Measurements from ENCODE around the gene ING1.
"Not testable (repeated sequence)": the region's sequence is repeated elsewhere in the genome, so short reads cannot be mapped to it uniquely, and the experiment has no call there.

ING1 gene

DNA sequence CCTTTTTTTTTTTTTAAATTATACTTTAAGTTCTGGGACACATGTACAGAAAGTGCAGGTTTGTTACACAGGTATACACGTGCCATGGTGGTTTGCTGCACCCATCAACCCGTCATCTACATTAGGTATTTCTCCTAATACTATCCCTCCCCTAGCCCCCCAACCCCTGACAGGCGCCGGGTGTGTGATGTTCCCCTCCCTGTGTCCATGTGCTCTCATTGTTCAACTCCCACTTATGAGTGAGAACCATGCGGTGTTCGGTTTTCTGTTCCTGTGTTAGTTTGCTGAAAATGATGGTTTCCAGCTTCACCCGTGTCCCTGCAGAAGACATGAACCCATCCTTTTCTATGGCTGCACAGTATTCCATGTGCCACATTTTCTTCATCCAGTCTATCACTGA lies 17.7 kb upstream of the ING1 start:
- H2BK12ac ChIP-seq (ENCODE audit: low read length in 2 of 2); H4K91ac ChIP-seq (ENCODE audit: low read length); H2BK15ac ChIP-seq (ENCODE audit: low read depth, poor library complexity, severe bottlenecking); H3K4me3 ChIP-seq (ENCODE audit: insufficient read depth in 1 of 2, low read depth in 1 of 2, low read length in 2 of 2); H3K18ac ChIP-seq (ENCODE audit: low read depth in 1 of 2, low read length in 2 of 2); H2BK5ac ChIP-seq (ENCODE audit: low read depth, low read length, poor library complexity, severe bottlenecking); H4K8ac ChIP-seq (ENCODE audit: low read length); H2AK5ac ChIP-seq (ENCODE audit: low read length, severe bottlenecking); DNase-seq; H3K4me2 ChIP-seq (ENCODE audit: low read length, poor library complexity, severe bottlenecking); H3K23ac ChIP-seq (ENCODE audit: low read length in 2 of 2); H3K4ac ChIP-seq (ENCODE audit: low read depth in 1 of 2, low read length in 2 of 2); H3K14ac ChIP-seq (ENCODE audit: low read length in 2 of 2); H3K27me3 ChIP-seq (ENCODE audit: control insufficient read depth in 1 of 2, insufficient read depth in 1 of 2, low read length in 2 of 2); H3K4me1 ChIP-seq (ENCODE audit: control insufficient read depth, insufficient read depth, low read depth, low read length); H3K9me3 ChIP-seq (ENCODE audit: control insufficient read depth, low read length); H2BK120ac ChIP-seq (ENCODE audit: low read depth, low read length); H3K9ac ChIP-seq (ENCODE audit: low read length); H3K27ac ChIP-seq (ENCODE audit: low read length, poor library complexity, severe bottlenecking); H2AFZ ChIP-seq (ENCODE audit: low read depth, low read length): not testable (repeated sequence)
- WGBS, result 95% methylated on average over 7 of the region's 7 CpGs
- H3K79me1 ChIP-seq (replicated peaks; ENCODE audit: low read length, poor library complexity, severe bottlenecking), result peaks cover 34% of the 10 kb centered on the region
- peaks cover 40 to 81% of the 10 kb centered on the region in 2 experiments for H3K36me3 ChIP-seq (ENCODE audit: control insufficient read depth in 1 of 2, insufficient read depth in 2 of 2, low read depth in 1 of 2, low read length in 2 of 2)

DNA sequence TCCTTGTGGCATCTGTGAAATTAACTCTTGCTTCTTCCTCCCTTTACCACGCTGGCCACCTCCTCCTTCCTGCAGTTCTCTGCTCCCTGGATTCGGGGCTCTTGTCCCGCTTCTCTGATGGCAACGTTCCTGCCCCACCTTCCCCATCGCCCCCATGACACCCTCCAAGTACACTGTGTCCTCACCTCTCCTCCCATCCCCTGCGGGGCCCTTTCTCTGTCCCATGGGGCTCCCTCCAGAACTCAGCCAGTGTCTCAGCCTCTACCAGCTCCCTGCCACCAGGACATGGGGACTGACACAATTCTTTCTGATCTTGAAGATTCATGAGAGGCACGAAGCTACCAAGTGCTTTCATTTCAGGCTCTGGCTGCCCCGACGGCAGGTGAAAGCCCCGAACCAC lies 16.7 kb upstream of the ING1 start:
- H3K79me1 ChIP-seq (replicated peaks; ENCODE audit: low read length, poor library complexity, severe bottlenecking), result peaks cover 34% of the 10 kb centered on the region
- DNase-seq, result no peak

DNA sequence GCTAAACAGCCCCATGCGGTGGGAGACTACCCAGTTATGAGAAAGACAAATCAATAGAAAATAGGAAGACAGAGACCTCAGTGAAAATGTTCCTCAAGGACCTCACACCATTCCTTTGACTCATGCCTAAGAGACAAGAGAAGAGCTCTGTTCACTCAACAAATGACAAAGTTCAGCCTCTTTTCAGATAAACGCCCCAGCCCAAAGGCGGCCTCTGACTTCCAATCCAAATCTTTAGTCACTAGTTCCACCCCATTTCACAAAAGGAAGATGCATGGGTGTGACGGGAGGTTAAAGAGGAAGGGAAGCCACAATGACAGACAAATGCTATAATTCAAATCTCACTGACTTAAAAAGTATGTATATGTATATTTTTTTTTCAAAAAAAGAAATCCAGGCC lies 15.7 kb upstream of the ING1 start:
- no peak overlapping the region for H3K4me2 ChIP-seq (ENCODE audit: low read length, poor library complexity, severe bottlenecking)
- H3K4me1 ChIP-seq (ENCODE audit: control insufficient read depth, insufficient read depth, low read depth, low read length), result peaks cover 7% of the 10 kb centered on the region
- no peak overlapping the region for H3K14ac ChIP-seq (ENCODE audit: low read length in 2 of 2)
- H3K79me1 ChIP-seq (replicated peaks; ENCODE audit: low read length, poor library complexity, severe bottlenecking), result peaks cover 38% of the 10 kb centered on the region
- H2BK15ac ChIP-seq (ENCODE audit: low read depth, poor library complexity, severe bottlenecking), result no peak overlapping the region
- no peak overlapping the region for H4K8ac ChIP-seq (ENCODE audit: low read length)
- no peak overlapping the region for H2AK5ac ChIP-seq (ENCODE audit: low read length, severe bottlenecking)
- no peaks in the 10 kb centered on the region for H3K9me3 ChIP-seq (ENCODE audit: control insufficient read depth, low read length)
- H3K18ac ChIP-seq (ENCODE audit: low read depth in 1 of 2, low read length in 2 of 2), result no peak overlapping the region
- no peak overlapping the region for H3K27ac ChIP-seq (ENCODE audit: low read length, poor library complexity, severe bottlenecking)
- no peak overlapping the region for H3K4ac ChIP-seq (ENCODE audit: low read depth in 1 of 2, low read length in 2 of 2)
- H2BK120ac ChIP-seq (ENCODE audit: low read depth, low read length), result no peak overlapping the region
- H3K9ac ChIP-seq (ENCODE audit: low read length), result no peak overlapping the region
- H2BK12ac ChIP-seq (ENCODE audit: low read length in 2 of 2), result no peak overlapping the region
- no peak for DNase-seq
- no peak overlapping the region for H3K23ac ChIP-seq (ENCODE audit: low read length in 2 of 2)
- peaks cover 39 to 88% of the 10 kb centered on the region in 2 experiments for H3K36me3 ChIP-seq (ENCODE audit: control insufficient read depth in 1 of 2, insufficient read depth in 2 of 2, low read depth in 1 of 2, low read length in 2 of 2)
- H2BK5ac ChIP-seq (ENCODE audit: low read depth, low read length, poor library complexity, severe bottlenecking), result no peak overlapping the region
- no peak overlapping the region for H4K91ac ChIP-seq (ENCODE audit: low read length)
- no peaks in the 10 kb centered on the region for H3K27me3 ChIP-seq (ENCODE audit: control insufficient read depth in 1 of 2, insufficient read depth in 1 of 2, low read length in 2 of 2)
- no peak overlapping the region for H2AFZ ChIP-seq (ENCODE audit: low read depth, low read length)
- no peak overlapping the region for H3K4me3 ChIP-seq (ENCODE audit: insufficient read depth in 1 of 2, low read depth in 1 of 2, low read length in 2 of 2)
- WGBS, result 90% methylated on average over 3 of the region's 4 CpGs

More for the DNA sequence above, 16.7 kb upstream of the ING1 start:
- H3K27me3 ChIP-seq (ENCODE audit: control insufficient read depth in 1 of 2, insufficient read depth in 1 of 2, low read length in 2 of 2), result no peaks in the 10 kb centered on the region
- no peak overlapping the region for H2BK5ac ChIP-seq (ENCODE audit: low read depth, low read length, poor library complexity, severe bottlenecking)
- H2AK5ac ChIP-seq (ENCODE audit: low read length, severe bottlenecking), result no peak overlapping the region
- no peak overlapping the region for H3K4ac ChIP-seq (ENCODE audit: low read depth in 1 of 2, low read length in 2 of 2)
- no peak overlapping the region for H3K27ac ChIP-seq (ENCODE audit: low read length, poor library complexity, severe bottlenecking)
- no peak overlapping the region for H3K9ac ChIP-seq (ENCODE audit: low read length)
- no peak overlapping the region for H3K14ac ChIP-seq (ENCODE audit: low read length in 2 of 2)
- H2BK120ac ChIP-seq (ENCODE audit: low read depth, low read length), result no peak overlapping the region
- H3K36me3 ChIP-seq (ENCODE audit: control insufficient read depth in 1 of 2, insufficient read depth in 2 of 2, low read depth in 1 of 2, low read length in 2 of 2), result peaks cover 38 to 81% of the 10 kb centered on the region in 2 experiments
- no peak overlapping the region for H2BK15ac ChIP-seq (ENCODE audit: low read depth, poor library complexity, severe bottlenecking)
- no peak overlapping the region for H2BK12ac ChIP-seq (ENCODE audit: low read length in 2 of 2)
- H3K9me3 ChIP-seq (ENCODE audit: control insufficient read depth, low read length), result no peaks in the 10 kb centered on the region
- peaks cover 3% of the 10 kb centered on the region for H3K4me1 ChIP-seq (ENCODE audit: control insufficient read depth, insufficient read depth, low read depth, low read length)
- no peak overlapping the region for H4K8ac ChIP-seq (ENCODE audit: low read length)
- H3K4me2 ChIP-seq (ENCODE audit: low read length, poor library complexity, severe bottlenecking), result no peak overlapping the region
- H2AFZ ChIP-seq (ENCODE audit: low read depth, low read length), result no peak overlapping the region
- H3K23ac ChIP-seq (ENCODE audit: low read length in 2 of 2), result no peak overlapping the region
- 94% methylated on average over 10 of the region's 10 CpGs for WGBS
- H4K91ac ChIP-seq (ENCODE audit: low read length), result no peak overlapping the region
- H3K4me3 ChIP-seq (ENCODE audit: insufficient read depth in 1 of 2, low read depth in 1 of 2, low read length in 2 of 2), result no peak overlapping the region
- no peak overlapping the region for H3K18ac ChIP-seq (ENCODE audit: low read depth in 1 of 2, low read length in 2 of 2)

DNA sequence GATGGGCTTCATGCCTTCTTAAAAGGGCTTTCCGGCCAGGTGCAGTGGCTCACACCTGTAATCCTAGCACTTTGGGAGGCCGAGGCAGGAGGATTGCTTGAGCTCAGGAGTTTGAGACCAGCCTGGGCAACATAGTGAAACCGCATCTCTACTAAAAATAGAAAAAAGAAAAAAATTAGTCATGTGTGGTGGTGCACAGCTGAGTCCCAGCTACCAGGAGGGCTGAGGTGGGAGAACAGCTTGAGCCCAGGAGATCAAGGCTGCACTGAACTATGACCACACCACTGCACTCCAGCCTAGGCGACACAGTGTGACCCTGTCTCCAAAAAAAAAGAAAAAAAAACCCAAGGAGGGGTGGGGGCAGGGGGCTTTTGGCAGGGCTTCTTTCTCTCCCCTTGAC lies 14.8 kb upstream of the ING1 start:
- no peak overlapping the region for H3K4me3 ChIP-seq (ENCODE audit: insufficient read depth in 1 of 2, low read depth in 1 of 2, low read length in 2 of 2)
- H3K4me2 ChIP-seq (ENCODE audit: low read length, poor library complexity, severe bottlenecking), result no peak overlapping the region
- H2BK15ac ChIP-seq (ENCODE audit: low read depth, poor library complexity, severe bottlenecking), result no peak overlapping the region
- no peak overlapping the region for H3K4ac ChIP-seq (ENCODE audit: low read depth in 1 of 2, low read length in 2 of 2)
- no peak overlapping the region for H3K14ac ChIP-seq (ENCODE audit: low read length in 2 of 2)
- H3K4me1 ChIP-seq (ENCODE audit: control insufficient read depth, insufficient read depth, low read depth, low read length), result peaks cover 12% of the 10 kb centered on the region
- H3K23ac ChIP-seq (ENCODE audit: low read length in 2 of 2), result no peak overlapping the region
- no peak overlapping the region for H2AK5ac ChIP-seq (ENCODE audit: low read length, severe bottlenecking)
- no peak for DNase-seq
- H3K9me3 ChIP-seq (ENCODE audit: control insufficient read depth, low read length), result no peaks in the 10 kb centered on the region
- H2BK5ac ChIP-seq (ENCODE audit: low read depth, low read length, poor library complexity, severe bottlenecking), result no peak overlapping the region
- H3K36me3 ChIP-seq (ENCODE audit: control insufficient read depth in 1 of 2, insufficient read depth in 2 of 2, low read depth in 1 of 2, low read length in 2 of 2), result peaks cover 39 to 90% of the 10 kb centered on the region in 2 experiments
- H3K27me3 ChIP-seq (ENCODE audit: control insufficient read depth in 1 of 2, insufficient read depth in 1 of 2, low read length in 2 of 2), result no peaks in the 10 kb centered on the region
- H3K79me1 ChIP-seq (replicated peaks; ENCODE audit: low read length, poor library complexity, severe bottlenecking), result peaks cover 41% of the 10 kb centered on the region
- H2BK12ac ChIP-seq (ENCODE audit: low read length in 2 of 2), result no peak overlapping the region
- H3K9ac ChIP-seq (ENCODE audit: low read length), result no peak overlapping the region
- H2BK120ac ChIP-seq (ENCODE audit: low read depth, low read length), result no peak overlapping the region
- no peak overlapping the region for H4K91ac ChIP-seq (ENCODE audit: low read length)
- H3K27ac ChIP-seq (ENCODE audit: low read length, poor library complexity, severe bottlenecking), result no peak overlapping the region
- WGBS, result 100% methylated on average over 2 of the region's 4 CpGs
- H4K8ac ChIP-seq (ENCODE audit: low read length), result no peak overlapping the region
- no peak overlapping the region for H3K18ac ChIP-seq (ENCODE audit: low read depth in 1 of 2, low read length in 2 of 2)
- H2AFZ ChIP-seq (ENCODE audit: low read depth, low read length), result no peak overlapping the region

Data from mesenchymal stem cell (in vitro differentiated cells and primary cell).